Activated T-helper 1 cell treated with Interleukin-2 at 50 U/mL for 16 hours (primary cell): ENCODE data around the gene AOC2.
"Not testable (repeated sequence)": the region's sequence is repeated elsewhere in the genome, so short reads cannot be mapped to it uniquely, and the experiment has no call there.

Experiments used
- DNase-seq: peaks from one replicate; pipeline ENCODE4 v3.0.0-alpha.2; 2020; ENCODE audit warnings: low read depth

Gene AOC2

DNA sequence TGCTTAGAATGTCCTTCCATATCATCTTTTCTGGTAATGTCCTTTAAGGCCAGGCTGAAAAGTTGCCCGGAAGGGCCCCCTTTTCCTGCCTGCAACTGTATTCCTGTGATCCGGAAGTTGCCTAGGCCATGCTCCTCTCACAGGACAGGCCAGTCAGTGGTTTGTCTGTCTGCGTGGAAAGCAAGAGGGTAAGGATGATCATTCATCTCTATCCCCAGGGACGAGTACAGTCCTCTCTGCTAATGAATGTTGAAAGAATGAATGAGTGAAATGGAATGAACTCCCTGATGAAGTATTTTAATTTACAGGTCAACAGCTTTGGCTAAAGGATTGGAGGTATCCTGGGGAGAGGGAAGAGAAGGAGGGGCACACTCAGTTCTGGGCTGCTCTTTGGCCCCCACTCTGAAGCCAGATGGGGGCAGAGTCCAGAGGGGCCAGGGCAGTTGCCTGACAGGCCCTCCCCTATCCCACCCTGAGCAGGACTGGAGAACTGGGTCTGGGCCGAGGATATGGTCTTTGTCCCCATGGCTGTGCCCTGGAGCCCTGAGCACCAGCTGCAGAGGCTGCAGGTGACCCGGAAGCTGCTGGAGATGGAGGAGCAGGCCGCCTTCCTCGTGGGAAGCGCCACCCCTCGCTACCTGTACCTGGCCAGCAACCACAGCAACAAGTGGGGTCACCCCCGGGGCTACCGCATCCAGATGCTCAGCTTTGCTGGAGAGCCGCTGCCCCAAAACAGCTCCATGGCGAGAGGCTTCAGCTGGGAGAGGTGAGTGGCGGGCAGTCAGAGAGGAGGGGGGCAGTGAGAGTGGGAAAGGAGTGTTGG lies 9.8 kb downstream of the AOC2 start:
- no peak for DNase-seq

DNA sequence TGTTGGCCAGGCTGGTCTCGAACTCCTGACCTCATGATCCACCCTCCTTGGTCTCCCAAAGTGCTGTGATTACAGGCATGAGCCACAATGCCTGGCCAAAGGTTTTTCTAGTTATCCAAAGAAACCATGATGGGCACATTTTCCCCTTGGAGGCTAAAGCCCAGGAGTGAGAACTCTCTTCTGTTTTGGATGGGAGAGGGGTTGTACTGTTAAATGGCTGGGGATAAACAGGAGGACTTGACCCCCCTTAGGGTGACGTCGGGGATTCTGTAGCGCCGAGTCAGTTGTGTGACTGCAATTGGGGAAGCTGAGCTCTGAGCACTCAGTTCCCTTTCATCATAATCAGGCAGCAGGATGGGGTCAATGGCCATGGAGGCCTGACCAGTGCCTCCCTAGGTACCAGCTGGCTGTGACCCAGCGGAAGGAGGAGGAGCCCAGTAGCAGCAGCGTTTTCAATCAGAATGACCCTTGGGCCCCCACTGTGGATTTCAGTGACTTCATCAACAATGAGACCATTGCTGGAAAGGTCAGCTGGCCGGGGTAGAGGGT lies 10.7 kb downstream of the AOC2 start:
- DNase-seq = no peak

DNA sequence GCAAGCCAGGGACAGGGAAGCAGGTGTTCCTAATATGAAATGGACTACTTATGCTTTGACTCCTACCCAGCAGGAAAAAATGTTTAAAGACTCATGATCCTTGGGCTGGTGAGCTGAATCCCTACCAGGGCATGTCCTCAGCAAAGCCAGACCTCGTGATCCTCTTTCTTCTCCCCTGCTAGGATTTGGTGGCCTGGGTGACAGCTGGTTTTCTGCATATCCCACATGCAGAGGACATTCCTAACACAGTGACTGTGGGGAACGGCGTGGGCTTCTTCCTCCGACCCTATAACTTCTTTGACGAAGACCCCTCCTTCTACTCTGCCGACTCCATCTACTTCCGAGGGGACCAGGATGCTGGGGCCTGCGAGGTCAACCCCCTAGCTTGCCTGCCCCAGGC lies 11.7 kb downstream of the AOC2 start:
- not testable (repeated sequence) for DNase-seq

GRCh38 chr17:42856516-42856915 lies 12.1 kb downstream of the AOC2 start:
- DNase-seq = not testable (repeated sequence)

DNA sequence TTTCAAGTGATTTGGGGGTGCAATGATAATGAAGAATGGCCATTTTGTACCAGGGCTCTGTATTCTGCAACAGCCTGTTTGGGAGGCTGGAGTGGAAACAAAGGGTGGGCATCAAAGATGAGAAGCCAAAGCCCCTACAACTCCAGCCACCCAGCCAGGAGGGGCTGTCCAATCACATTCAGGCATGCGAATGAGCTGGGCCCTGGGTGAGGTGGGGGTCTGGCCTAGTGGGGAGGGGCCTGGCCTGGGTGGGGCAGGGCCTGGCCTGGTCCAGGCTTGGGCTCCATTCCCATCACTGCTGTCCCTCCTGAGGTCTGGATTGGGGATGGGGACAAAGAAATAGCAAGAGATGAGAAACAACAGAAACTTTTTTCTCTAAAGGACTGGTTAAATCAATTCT lies 13.0 kb downstream of the AOC2 start:
- DNase-seq = no peak

DNA sequence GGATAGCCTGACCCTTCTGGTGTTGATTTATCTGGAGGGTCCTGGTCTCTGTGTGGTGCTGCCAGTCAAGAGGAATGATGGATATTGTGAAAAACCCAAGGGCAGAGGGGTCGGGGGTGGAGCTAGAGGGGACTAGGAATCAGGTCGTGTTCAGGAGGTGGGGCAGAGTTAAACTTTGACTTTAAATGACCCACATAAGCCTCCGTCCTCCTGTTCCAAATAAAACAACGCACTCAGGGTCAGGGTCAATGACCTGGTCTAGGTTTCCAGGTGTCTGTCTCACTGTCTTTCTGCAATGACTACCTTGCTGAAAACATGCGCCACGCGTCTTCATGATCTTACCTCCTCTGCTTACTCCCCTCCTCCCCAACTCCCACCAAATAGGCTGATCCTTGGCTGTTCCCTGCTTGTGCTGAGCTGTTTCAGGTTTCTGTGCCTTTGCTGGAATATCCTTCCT lies 21.3 kb downstream of the AOC2 start:
- no peak for DNase-seq

DNA sequence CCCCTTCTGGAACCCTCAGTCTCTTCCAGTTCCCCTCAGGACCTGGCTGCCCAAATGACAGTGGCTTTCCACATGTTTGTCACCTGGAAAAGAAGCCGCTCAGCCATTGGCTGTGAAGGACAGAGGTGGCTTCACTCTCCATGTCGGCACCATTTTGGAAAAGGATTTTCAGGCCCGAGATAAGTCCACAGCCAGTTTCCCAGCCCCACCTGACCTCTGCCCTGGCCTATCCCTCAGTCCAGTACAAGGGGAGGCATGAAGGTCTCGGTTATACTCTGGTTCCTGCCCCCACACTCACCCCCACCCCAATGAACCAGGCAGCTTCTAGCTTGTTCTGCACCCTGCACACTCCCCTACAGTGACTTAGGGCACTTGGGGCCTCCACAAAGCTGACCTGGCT lies 21.8 kb downstream of the AOC2 start:
- no peak for DNase-seq

- DNase-seq = no peak
Measured at GRCh38 chr17:42866631-42867575, 22.5 kb downstream of the AOC2 start.

DNA sequence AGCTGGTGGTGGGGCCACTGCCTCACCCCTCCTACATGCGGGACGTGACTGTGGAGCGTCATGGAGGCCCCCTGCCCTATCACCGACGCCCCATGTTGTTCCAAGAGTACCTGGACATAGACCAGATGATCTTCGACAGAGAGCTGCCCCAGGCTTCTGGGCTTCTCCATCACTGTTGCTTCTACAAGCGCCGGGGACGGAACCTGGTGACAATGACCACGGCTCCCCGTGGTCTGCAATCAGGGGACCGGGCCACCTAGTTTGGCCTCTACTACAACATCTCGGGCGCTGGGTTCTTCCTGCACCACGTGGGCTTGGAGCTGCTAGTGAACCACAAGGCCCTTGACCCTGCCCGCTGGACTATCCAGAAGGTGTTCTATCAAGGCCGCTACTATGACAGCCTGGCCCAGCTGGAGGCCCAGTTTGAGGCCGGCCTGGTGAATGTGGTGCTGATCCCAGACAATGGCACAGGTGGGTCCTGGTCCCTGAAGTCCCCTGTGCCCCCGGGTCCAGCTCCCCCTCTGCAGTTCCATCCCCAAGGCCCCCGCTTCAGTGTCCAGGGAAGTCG lies 23.4 kb downstream of the AOC2 start:
- DNase-seq = not testable (repeated sequence)

DNA sequence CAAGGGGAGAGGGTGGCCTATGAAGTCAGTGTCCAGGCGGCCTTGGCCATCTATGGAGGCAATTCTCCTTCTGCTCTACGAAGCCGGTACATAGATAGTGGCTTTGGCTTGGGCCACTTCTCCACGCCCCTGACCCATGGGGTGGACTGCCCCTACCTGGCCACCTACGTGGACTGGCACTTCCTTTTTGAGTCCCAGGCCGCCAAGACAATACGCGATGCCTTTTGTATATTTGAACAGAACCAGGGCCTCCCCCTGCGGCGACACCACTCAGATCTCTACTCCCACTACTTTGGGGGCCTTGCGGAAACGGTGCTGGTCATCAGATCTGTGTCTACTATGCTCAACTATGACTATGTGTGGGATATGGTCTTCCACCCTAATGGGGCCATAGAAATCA lies 24.0 kb downstream of the AOC2 start:
- no peak for DNase-seq

DNA sequence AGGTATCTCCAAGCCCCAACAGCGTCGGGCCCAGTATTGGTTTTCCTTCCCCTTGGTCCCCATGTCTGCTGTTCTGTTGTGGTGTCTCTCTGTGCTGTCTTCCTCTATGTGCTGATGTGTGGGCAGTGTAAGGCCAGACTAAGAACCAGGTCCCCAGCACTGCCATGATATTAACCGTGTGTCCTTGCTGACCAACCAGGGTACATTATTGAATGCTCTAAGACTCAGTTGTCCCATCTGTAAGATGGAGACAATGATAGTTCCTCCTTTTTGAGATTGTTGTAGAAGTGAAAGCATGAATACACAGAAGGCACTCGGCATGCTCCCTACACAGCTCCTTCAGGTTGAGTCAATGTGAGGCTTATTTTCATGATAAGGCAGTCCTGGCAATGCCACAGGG lies 27.3 kb downstream of the AOC2 start:
- DNase-seq = no peak

DNA sequence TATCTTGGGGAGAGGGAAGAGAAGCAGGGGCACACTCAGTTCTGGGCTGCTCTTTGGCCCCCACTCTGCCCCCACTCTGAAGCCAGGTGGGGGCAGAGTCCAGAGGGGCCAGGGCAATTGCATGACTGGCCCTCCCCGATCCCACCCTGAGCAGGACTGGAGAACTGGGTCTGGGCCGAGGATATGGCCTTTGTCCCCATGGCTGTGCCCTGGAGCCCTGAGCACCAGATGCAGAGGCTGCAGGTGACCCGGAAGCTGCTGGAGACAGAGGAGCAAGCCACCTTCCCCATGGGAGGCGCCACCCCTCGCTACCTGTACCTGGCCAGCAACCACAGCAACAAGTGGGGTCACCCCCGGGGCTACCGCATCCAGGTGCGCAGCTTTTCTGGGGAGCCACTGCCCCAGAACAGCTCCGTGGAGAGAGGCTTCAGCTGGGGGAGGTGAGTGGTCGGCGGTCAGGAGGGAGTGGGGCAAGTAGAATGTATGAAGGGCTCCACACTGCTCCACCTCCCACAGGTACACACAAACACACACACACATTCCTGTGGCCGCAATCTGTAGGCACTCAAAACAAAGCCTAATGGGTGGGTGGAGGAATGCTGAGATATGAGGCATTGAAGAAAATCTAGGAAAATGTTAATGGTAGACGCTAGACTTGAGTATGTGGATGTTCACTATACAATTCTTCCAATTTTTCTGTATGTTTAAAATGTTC lies 28.0 kb downstream of the AOC2 start:
- no peak for DNase-seq

GRCh38 chr17:42873315-42873714 lies 28.9 kb downstream of the AOC2 start:
- no peak for DNase-seq

DNA sequence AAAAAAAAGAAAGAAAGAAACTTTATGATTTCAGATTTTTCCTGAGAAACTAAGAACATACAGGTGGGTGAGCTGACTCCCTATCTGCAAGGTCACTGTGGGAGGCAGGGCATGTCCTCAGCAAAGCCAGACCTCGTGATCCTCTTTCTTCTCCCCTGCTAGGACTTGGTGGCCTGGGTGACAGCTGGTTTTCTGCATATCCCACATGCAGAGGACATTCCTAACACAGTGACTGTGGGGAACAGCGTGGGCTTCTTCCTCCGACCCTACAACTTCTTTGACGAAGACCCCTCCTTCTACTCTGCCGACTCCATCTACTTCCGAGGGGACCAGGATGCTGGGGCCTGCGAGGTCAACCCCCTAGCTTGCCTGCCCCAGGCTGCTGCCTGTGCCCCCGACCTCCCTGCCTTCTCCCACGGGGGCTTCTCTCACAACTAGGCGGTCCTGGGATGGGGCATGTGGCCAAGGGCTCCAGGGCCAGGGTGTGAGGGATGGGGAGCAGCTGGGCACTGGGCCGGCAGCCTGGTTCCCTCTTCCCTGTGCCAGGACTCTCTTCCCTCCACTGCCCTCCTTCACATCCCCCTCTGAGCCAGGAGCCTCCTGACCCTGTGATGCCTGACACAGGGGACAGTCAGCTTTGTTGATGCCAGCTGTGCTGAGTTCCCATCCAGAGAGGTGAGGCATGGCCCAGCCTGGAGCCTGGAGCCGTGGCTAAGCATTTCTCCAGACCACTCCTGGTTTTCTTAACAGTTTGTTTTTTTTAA lies 29.7 kb downstream of the AOC2 start:
- DNase-seq = not testable (repeated sequence)

DNA sequence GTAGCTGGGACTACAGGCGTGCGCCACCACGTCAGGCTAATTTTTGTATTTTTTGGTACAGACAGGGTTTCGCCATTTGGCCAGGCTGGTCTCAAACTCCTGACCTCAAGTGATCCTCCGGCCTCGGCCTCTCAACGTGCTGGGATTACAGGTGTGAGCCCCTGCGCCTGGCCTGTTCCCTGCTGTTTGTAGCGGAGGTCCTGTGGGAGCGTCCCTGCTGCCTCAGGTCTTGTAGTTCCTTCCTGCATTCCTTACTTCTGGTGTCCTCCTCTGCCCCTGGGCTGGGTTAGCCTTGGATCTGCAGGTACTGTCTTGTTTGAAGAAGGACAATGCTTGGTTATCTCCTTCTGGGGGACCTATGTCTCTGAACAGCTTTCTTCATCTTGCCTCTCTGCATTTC lies 32.7 kb downstream of the AOC2 start:
- DNase-seq = no peak

DNA sequence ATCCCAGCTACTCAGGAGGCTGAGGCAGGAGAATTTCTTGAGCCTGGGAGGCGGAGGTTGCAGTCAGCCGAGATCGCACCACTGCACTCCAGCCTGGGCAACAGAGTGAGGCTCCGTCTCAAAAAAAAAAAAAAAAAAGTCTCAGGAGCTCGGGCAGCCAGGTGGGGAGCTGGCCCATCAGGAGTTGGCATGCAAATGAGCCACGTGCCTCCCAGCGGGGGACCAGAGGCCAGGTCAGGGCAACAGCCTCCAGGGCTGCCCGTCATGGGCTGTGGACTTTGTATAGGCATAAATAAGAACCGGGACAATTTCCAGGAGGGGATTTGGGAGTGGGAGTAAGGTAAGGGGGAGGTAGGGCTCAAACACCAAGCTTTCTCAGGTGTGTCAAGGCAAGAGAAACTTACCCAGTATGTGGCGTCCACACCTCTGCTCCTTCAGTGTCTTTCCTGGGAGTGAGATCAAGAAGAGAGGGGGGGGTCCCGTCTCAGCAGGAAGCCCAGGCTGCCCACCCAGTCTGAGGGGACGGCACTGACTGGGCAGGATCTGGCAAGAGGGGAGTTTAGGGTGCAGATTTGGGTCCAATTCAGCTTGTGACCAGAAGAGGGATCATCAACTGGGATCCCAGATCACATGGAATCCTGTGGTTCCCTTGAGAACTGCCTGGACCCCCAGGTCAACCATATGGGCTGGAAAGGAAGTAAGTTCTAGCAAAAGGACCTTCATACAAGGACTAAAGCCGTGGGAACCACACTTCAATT lies 33.9 kb downstream of the AOC2 start:
- DNase-seq = no peak

GRCh38 chr17:42878924-42879595 lies 34.7 kb downstream of the AOC2 start:
- DNase-seq = no peak

- DNase-seq = no peak
Measured at GRCh38 chr17:42879596-42879985, 35.2 kb downstream of the AOC2 start.

GRCh38 chr17:42880776-42881310 lies 36.5 kb downstream of the AOC2 start:
- no peak for DNase-seq
